Ammon's horn (tissue), 1 donor: Measurements from ENCODE around the gene ELFN2.
A peak's percentile ranks its signal among the peaks of the same experiment; 100 is the strongest.
"Not testable (repeated sequence)": the region's sequence is repeated elsewhere in the genome, so short reads cannot be mapped to it uniquely, and the experiment has no call there.

Experiments used
- DNase-seq: peaks from one replicate; pipeline ENCODE4 v3.0.0-alpha.2; 2016; ENCODE audit warnings: low spot score

Gene ELFN2

DNA sequence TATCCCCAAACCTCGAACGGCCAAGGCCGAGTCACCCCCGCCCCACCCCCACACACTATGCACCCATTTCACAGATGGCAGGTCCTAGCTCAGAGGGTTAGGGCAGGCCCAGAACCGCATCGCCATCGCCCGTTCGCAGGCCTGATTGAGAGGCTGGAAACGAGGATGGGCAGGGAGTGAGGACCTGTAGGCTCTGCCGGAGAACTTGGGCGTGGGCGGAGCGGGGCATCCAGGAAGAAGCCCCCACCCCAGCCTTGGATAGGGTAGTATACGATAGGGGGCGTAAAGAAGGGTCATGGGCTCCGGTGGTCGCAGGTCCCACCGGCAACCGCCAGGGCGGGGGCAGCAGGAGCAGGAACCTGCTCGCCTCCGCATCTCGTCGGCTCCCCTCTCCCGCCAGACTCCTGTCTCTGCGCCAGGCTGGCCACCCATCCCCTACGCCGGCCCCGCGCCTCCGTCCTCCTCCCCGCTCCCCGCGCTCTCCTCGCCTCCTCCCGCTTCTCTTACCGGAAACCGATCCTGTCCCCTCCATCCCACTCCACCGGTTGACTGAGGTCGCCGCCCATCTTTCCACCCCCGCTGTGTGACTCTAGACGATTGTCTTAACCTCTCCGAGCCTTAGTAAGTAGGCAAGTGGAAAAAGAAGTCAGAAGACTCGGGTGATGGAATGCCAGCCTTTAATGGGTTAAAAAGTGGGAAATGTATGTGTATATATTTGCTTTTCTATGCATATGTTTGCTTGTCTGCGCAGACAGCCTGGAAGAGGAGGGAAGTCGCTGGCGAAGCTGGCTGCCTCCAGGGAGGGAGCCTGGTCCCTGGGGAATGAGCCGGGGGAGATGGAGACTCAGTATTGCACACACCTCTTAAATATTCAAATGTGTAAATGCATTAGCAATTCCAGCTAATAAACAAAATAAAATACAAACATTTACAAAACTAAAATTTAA lies 92.1 kb downstream of the ELFN2 start:
- no peak for DNase-seq

DNA sequence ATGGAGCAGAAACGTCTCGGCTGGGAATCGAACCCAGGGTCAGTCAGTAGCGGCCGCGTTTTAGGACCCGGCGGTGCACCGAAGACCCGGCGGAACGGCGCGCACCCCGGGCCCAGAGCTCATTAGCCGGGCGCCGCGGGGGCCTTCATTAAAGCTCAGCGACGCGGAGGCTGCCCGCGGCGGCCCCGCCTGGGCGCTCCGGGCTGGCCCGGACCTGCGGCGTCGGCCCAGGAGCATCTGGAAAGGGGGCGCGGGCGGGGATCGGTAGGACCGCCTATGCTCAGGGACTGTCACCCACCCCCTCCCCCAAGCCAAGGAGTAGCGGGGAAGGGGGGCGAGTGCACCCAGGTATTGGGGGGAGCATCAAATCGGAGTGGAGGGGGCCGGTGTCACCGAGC lies 92.8 kb downstream of the ELFN2 start:
- DNase-seq: no peak

DNA sequence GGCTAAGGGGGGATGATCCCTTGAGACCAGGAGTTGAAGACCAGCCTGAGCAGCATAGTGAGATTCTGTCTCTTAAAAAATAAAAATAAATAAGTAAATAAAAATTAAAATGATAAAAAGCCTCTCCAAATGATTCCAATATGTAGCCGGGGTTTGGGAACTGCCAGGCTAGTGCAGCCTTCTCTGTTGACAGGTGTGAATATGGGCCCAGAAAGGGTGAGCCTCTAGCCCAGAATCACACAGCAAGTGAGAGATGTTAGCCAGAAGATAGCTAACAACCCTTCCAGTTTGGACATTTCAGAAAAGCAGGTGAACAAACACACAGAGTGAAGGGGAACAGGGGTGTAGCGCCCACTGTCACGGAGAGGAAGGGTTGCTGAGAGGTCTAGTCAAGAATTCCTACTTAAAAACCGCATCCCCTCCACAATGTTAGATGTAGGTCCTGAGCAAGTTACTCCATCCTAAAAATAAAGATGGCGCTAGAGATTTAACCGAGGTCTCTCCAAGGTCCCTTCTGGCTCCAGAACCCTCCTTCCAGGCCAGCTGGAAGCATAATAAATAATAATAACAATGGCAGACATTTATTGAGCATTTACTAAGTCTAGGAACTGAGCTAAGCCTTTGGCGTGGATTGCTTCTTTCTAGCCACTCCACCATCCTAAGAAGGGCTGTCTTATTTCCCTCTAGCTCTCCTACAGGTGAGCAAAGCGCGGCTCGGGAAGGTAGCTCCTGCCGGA lies 93.4 kb downstream of the ELFN2 start:
- DNase-seq: no peak

DNA sequence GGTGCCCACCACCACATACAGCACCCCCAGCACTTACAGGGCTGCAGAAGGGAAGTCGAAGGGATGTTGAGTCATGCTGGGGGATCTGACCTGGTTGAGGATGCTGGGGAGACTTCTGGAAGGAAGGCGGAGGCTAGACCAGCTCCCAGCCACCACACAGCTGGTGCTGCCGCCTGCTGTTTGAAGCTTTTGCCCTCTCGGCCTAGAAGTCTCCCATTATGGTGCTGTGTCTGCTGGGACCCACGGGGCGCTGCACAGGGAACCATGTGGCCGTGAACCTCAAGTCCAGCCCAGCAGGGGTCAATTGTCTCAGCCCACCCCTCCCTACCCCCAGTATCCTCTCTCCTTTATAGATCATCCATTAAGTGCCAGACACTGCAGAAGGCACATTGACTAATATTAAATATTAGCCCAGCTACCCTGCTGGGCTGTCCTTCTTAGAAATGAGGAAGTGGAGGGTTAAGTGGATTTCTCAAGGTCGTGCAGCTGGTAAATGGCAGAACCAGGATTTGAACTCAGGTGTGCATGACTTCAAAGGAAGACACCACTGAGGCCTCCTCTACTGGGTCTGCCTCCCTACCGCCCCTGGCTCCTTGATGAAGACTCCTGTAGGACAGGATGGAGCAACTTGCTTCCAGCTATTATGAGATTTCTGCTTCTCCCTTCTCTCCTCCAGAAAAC lies 95.3 kb downstream of the ELFN2 start:
- DNase-seq: no peak

DNA sequence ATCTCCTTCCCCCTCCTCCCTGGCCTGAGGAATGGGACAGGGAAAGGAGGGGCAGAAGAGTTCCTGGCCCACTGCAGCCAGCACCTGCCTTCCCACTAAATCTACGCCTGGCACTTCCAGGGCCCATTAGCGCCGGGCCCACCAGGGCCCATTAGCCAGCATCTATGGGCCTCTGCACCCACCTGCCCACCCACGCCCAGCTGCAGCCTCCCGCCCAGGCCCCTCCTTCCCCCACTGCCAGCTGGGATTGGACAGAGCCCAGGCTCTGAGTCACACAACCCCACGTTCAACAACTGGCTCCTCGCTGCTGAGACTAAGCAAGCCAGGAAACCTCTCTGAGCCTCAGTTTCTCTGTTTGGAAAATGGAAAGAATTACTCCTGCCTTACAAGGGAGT lies 96.2 kb downstream of the ELFN2 start:
- peak; percentile 23 for DNase-seq

DNA sequence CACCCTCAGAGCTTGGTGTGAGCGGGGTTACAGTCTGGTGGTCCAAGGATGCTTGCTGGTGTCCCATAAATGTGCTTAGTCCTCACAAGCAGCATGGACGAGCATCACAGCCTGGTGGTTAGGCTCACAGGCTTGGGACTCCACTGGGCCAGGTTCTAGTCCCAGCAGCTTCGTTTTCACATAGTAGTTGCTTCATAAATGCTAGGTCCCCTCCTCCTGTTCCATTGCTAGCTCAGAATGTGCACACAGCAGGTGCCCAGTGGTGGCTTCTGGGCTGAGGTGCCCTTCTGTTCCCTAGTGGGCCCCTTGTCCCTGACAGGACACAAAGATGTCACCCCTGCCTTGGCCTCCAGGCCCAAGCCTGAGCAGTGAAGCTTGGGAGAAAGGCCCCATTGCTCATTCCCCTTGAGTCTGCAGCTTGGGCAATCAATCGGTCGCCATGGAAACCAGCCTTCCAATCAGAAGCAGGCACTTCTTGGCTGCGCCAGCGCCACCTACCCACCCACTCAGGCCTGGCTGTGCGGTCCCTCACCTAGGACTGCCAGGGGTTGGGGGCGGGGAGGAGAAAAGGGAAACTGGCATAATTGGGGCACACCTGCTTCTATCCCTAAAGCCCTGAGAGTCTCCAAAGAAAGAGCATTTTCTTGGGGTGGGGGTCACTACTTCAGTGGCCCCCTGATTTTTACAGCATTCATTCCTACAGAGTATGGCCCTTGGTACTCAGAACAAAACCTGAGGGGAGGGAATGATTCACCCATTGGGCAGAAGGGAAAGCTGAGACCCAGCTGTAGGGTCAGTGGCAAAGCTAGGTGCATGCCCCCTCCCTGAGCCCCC lies 96.9 kb downstream of the ELFN2 start:
- peak; percentile 81 for DNase-seq

DNA sequence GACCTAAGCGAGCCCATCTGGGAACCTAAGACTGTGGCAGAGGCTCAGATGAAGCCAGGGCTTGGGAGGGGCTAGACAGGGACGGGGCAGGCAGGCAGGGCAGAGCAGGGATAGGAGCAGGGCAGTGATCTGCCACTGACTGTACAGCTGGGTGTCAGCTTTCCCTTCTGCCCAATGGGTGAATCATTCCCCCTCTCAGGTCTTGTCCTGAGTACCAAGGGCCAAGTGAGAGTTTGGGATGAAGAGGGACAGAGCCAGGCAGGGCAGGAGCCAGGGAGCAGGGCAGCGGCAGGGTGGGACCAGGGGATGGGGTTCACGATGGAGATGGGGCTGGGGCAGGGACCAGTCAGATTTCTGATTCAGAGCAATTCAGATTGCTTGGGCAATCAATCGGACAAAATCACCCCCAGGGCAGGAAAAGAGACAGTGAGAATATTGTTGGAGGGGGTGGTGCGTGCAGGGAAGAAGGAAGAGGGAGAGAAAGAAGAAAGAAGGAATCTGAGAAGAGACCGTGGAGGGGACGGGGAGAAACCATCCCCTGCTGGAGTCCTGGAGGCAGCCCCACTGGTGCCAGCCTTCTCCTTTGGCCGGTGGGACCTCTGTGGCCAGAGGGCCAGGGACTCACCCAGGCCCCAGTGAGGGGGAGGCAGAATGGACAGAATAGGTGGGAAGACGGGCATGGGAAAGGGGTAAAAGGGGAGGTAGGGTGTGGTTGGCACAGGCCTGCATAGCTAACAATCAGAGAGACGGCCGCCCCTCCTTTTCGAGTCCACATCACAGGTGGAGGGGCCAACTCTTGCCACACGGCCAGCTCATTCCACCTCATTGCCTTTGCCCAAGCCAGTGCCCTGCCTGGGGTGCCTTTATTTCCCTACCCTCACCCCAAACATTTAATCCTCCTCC lies 97.8 kb downstream of the ELFN2 start:
- peak; percentile 33 for DNase-seq

DNA sequence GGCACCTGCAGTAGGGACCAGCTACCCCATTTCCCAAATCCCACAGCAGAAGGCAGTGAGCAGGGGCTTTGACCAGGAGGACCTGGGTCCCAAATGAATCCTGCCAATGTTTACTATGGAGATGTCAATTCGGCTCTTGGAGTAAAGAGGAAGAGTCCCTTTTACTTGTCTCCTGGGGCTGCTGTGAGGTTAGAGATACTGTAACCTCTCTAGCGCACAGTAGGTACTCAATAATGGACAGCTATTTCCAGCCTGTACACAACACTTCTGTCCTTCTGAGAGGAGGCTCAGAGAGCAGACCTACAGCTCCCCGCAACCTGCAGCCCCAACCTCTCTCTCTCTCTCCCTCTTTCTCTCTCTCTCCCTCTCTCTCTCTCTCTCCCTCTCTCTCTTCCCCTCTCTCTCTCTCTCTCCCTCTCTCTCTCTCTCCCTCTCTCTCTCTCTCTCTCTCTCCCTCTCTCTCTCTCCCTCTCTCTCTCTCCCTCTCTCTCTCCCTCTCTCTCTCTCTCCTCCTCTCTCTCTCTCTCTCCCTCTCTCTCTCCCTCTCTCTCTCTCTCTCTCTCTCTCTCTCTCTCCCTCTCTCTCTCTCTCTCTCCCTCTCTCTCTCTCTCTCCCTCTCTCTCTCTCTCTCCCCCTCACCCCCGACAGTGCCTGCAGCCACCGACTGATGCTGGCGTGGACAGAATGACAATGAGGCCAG lies 98.6 kb downstream of the ELFN2 start:
- DNase-seq: not testable (repeated sequence)

DNA sequence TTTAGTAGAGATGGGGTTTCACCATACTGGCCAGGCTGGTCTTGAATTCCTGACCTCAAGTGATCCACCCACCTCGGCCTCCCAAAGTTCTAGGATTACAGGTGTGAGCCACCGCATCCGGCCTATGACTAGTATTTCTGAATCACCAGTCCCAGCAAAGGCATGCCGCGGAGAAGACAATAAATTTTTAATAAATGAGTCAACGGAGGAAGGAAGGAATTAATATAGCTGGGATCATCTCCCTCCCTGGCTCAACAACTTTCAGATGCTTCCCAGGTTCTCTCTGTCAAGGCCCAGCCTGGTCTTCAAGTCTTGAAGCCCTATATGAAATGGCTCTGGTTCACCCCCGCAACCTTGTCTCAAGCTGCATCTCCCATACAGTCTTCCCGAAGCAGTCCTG lies 99.3 kb downstream of the ELFN2 start:
- DNase-seq: no peak

DNA sequence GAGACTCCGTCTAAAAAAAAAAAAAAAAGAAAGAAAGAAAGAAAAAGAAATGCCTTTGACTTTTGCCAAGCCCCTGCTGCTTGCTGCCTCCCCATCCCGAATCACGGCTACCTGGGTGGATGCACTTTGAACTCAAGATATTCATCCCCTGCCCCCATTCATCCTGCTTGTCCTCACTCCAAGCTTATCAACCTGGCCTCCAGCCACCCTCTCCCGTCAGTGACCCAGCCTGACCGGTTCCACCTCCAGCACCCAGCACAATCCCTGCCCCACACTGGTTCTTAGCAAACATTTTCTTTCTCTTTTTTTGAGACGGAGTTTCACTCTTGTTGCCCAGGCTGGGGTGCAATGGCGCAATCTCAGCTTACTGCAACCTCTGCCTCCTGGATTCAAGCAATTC lies 100.6 kb downstream of the ELFN2 start:
- DNase-seq: no peak

DNA sequence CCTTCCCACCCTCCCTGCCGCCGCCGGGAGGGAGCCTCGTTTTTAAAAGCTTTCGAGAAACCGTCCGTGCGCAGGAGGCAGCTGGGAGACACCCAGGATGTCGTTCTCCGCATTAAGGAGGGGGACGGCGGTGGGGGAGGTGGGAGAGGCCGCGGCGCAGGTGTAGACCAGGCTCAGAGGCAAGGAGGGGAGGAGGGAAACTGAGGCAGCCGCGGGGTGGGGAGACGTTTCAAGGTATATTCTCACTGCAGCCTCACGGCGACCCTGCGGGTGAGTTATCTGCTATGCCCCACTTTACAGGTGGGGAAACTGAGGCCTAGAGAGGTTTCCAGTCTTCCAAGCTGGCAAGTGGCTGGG lies 102.3 kb downstream of the ELFN2 start:
- no peak for DNase-seq

DNA sequence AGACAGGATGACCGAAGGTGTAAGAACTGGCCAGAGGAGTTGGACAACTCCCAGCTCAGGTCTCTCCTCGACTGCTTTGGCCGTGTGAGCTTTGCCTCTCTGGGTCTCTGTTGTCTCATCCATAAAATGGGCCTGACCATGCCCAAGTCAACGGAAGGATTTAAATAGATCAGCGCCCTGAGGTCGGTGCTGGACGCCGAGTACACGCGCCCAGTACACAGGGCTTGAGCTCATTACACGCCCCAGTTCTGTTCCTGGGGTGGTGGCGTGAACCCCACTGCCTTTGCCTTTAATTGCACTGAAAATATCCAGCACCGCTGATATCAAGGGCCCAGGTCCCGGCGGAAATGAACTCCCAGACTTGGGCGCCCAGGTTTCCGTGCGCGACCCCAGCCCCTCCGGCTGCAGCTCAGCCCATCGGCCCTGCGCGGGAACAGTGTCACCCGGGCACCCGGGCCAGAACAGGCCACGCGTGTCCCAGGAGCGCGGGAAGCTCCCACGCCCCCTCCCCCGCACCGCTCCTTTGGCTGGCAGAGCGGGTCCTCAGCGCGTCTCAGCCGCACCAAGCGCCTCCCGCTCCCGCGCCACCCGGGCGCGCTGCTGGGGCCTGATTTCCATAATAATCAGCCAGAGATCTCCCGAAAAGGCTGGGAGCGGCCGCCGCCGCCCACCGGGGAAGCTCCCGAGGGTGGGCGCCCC lies 102.8 kb downstream of the ELFN2 start:
- no peak for DNase-seq

DNA sequence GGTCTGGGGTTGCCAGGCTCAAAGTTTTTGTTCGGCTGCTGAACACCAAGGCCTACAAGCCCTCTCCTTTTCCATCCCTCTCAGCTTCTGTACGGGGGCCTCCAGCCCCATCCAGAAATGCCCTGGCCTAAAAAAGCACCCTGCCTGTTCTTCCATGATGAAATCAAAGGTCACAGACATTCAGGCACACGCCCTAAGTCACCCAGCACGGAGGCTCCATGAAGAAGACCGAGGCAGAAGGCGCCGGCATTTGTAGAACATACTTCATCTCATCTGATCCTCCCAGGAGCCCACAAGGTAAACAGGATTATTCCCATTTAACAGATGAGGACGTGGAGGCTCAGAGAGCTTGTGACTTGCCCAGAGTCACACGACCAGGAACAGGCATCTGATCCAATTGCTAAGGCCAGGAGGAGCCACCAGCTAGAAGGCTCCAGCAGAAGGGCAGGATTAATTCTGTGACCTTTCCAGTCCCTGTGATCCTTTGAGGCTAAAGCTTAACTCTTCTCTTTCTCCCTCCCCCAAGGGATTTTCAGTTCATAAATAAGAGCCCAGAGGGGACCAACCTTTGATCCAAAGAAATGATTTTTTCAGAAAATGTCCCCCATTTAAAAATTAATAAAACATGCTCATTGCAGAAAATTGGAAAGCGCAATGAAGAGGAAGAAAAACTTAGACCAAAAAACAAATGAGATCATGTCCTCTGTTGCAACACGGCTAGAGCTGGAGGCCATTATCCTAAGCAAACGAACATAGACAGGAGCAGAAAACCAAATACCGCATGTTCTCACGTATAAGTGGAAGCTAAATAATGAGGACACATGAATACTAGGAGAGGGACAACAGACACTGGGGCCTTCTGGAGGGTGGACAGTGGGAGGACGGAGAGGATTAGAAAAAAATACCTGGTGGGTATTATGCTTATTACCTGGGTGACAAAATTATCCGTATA lies 106.3 kb downstream of the ELFN2 start:
- DNase-seq: no peak

DNA sequence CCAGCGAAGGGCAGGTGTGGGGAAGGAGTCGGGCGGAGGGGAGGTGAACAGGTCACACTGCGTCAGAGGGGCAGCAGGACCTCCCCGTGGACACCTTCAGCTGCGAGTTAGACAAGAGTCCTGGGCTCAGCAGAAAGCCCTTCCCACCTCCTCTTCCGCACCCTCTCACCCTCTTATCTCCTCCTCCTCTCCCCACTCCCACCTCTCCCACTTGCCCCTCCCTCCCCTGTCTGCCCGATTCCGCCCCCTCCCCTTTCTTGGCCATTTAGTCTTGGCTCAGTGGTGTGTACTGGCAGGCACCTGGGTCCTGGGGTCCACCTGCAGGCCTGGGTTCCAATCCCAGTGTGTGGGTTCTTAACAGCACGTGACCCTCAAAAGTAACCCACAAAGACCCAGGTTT lies 107.8 kb downstream of the ELFN2 start:
- no peak for DNase-seq

DNA sequence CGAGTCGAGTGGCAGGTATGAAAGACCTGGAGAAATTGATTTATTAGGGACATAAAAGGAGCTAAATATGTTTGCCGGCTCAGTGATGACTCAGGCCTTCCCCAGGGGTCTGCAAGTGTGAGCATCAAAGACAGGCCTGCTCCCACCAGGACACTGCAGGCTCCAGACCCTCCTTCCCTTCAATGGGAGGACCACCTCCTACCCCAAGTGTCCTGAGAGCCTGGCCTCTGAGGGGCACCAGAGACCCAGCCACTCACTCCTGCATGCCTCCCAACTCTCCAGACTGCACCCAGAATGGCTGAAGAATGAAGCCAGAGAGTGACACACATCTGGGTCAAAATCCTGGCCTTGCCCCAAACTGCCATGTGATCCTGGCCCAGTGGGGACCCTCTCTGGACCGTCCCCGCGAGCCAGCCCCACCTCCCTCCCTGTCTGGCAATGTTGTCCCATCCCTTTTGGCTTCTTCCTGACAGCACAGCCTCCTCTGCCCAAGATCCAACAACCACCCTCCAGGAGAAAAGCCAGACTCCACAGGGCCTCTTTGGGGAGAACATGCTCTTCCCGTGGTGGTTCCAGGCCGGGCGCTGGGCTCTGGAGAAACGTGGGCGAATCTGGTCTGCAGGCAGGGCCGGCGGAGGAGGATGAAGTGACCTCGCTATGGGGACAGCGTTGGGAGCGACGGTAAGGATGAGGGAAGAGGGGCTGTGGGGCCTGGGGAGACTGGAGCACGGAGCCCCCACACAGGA lies 108.7 kb downstream of the ELFN2 start:
- no peak for DNase-seq
